ENCODE data around the gene DAGLB.

DAGLB gene

GRCh38 chr7:6392712-6393666 is 54.8 kb downstream of the DAGLB start:
- Histone ChIP-seq H3K27me3 (replicated peaks; ENCODE audit: control insufficient read depth, insufficient read depth, low read length) (no peaks in the 10 kb centered on the region), H3K36me3 (ENCODE audit: control insufficient read depth, insufficient read depth, low read length) (peaks cover 10% of the 10 kb centered on the region), H3K4me3 (replicated peaks; ENCODE audit: low read depth, low read length) (no peak overlapping the region)
- TF ChIP-seq, protein P1, sequence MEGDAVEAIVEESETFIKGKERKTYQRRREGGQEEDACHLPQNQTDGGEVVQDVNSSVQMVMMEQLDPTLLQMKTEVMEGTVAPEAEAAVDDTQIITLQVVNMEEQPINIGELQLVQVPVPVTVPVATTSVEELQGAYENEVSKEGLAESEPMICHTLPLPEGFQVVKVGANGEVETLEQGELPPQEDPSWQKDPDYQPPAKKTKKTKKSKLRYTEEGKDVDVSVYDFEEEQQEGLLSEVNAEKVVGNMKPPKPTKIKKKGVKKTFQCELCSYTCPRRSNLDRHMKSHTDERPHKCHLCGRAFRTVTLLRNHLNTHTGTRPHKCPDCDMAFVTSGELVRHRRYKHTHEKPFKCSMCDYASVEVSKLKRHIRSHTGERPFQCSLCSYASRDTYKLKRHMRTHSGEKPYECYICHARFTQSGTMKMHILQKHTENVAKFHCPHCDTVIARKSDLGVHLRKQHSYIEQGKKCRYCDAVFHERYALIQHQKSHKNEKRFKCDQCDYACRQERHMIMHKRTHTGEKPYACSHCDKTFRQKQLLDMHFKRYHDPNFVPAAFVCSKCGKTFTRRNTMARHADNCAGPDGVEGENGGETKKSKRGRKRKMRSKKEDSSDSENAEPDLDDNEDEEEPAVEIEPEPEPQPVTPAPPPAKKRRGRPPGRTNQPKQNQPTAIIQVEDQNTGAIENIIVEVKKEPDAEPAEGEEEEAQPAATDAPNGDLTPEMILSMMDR (IDR thresholded peaks at IDR 0.05; ENCODE audit: insufficient read depth, low read length, poor library complexity, severe bottlenecking): no peak
- DNase-seq (ENCODE audit: extremely low read depth, insufficient read length): no peak

DNA sequence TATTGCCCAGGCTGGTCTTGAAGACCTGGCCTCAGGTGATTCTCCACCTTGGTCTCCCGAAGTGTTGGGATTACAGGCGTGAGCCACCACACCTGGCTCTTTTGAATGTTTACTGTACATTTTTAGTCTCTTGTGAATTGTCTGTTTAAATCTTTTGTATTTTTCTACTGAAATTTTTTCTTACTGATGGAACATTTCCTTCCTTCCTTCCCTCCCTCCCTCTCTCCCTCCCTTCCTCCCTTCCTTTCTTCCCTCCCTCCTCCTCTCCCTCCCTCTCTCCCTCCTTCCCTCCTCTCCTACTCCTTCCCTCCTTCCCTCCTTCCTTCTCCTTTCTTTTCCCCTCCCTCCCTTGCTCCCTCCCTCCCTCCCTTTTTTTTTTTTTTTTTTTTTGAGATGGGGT is 58.0 kb downstream of the DAGLB start:
- Histone ChIP-seq H3K36me3 (ENCODE audit: control insufficient read depth, insufficient read depth, low read length) (peaks cover 12% of the 10 kb centered on the region), H3K27me3 (replicated peaks; ENCODE audit: control insufficient read depth, insufficient read depth, low read length) (no peaks in the 10 kb centered on the region), H3K4me3 (replicated peaks; ENCODE audit: low read depth, low read length) (no peak overlapping the region)
- TF ChIP-seq, protein P1 (IDR thresholded peaks at IDR 0.05; ENCODE audit: insufficient read depth, low read length, poor library complexity, severe bottlenecking): no peak
- no peak for DNase-seq (ENCODE audit: extremely low read depth, insufficient read length)

DNA sequence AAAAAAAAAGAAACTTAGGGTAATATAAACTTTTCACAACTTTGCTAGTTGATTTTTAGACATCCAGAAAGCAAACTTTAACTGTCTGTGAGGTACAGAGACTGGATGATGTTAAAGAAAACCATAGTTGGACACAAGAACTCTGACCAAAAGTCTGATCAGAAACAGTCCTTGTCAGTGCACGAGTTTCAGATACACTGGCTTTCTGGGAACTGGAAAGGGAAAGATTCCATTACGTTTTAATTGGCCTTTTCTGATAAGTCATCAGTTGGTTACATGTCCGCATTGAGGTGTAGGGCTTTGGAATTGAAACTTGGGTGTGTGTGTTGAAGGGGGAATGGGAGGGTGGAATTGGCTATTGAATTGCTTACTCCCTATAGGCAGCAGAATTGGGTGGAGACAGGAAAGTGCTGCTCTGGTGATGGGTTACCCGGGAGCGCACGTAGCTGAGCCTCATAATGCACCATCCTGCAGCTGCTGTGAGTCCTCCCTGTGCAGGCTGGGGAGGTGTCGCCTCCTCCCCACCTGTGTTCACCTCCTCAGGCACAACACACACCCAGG is 59.9 kb downstream of the DAGLB start:
- DNase-seq (ENCODE audit: extremely low read depth, insufficient read length): no peak
- H3K36me3 ChIP-seq (ENCODE audit: control insufficient read depth, insufficient read depth, low read length): peaks cover 10% of the 10 kb centered on the region
- H3K4me3 ChIP-seq (replicated peaks; ENCODE audit: low read depth, low read length): no peak overlapping the region
- no peaks in the 10 kb centered on the region for H3K27me3 ChIP-seq (replicated peaks; ENCODE audit: control insufficient read depth, insufficient read depth, low read length)
- TF ChIP-seq, protein P1 (IDR thresholded peaks at IDR 0.05; ENCODE audit: insufficient read depth, low read length, poor library complexity, severe bottlenecking): no peak

DNA sequence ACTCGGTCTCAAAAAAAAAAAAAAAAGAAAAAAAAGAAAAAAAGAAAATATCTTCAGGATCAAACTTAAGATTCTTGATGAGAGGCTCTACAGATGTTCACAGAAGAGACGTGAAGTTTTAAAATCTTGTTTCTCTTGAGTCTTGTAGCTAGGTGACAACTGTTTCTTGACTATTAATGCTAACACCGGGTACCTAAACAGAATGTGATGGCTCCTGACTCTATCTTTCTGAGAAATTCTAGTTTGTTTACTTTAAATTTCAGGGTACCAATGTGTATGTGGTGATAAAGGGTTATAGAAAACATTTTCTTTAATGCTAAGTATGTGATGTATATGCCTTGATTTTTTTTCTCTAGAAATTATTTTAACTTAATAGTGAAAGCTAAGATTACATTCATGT is 61.0 kb downstream of the DAGLB start:
- DNase-seq (ENCODE audit: extremely low read depth, insufficient read length): no peak
- H3K4me3 ChIP-seq (replicated peaks; ENCODE audit: low read depth, low read length): no peak overlapping the region
- H3K36me3 ChIP-seq (ENCODE audit: control insufficient read depth, insufficient read depth, low read length): peaks cover 8% of the 10 kb centered on the region
- no peaks in the 10 kb centered on the region for H3K27me3 ChIP-seq (replicated peaks; ENCODE audit: control insufficient read depth, insufficient read depth, low read length)
- TF ChIP-seq, protein P1 (IDR thresholded peaks at IDR 0.05; ENCODE audit: insufficient read depth, low read length, poor library complexity, severe bottlenecking): no peak

- Histone ChIP-seq H3K36me3 (ENCODE audit: control insufficient read depth, insufficient read depth, low read length) (peaks cover 6% of the 10 kb centered on the region), H3K27me3 (replicated peaks; ENCODE audit: control insufficient read depth, insufficient read depth, low read length) (no peaks in the 10 kb centered on the region), H3K4me3 (replicated peaks; ENCODE audit: low read depth, low read length) (no peak overlapping the region)
- DNase-seq (ENCODE audit: extremely low read depth, insufficient read length): no peak
- TF ChIP-seq, protein P1 (IDR thresholded peaks at IDR 0.05; ENCODE audit: insufficient read depth, low read length, poor library complexity, severe bottlenecking): no peak
Measured at GRCh38 chr7:6385909-6386560, 61.7 kb downstream of the DAGLB start.
